Posterior vena cava (tissue), 2 donors: Measurements from ENCODE around the gene POLR2I. TPM values are rescaled to one million over a fixed set of nuclear protein-coding genes. Genes with fewer than 3 reads are reported as not detected.
"Not testable (repeated sequence)": the region's sequence is repeated elsewhere in the genome, so short reads cannot be mapped to it uniquely, and the experiment has no call there.

ENCODE experiments used
- DNase-seq: peaks from one replicate; pipeline ENCODE4 v3.0.0-alpha.2; 2020; ENCODE audit warnings: low spot score
- intact Hi-C, 2 donors: fragments of 100-400 bp; cut with DNase I; formaldehyde crosslinking; loops; one replicate each; pipeline versions ENCODE4 v1.14.1 to v1.14.2; 2022 to 2023
- total RNA-seq, 2 donors: library from RNA; stranded (reverse); fragmentation: NEBNext Ultra II Directional; extraction: Animal tissue kit (Norgen Biotek cat#: 25700); gene quantifications; one replicate each; pipeline ENCODE4 v1.2.1, GENCODE V29; 2021
- donor health status: DM: yes; HTN: yes; CAD: no.
- donor health status: DM: yes; HTN: yes; CAD: no.

Gene POLR2I
- total RNA-seq, 2 donors from 2014 or later: 43.9 to 47.6 TPM

DNA sequence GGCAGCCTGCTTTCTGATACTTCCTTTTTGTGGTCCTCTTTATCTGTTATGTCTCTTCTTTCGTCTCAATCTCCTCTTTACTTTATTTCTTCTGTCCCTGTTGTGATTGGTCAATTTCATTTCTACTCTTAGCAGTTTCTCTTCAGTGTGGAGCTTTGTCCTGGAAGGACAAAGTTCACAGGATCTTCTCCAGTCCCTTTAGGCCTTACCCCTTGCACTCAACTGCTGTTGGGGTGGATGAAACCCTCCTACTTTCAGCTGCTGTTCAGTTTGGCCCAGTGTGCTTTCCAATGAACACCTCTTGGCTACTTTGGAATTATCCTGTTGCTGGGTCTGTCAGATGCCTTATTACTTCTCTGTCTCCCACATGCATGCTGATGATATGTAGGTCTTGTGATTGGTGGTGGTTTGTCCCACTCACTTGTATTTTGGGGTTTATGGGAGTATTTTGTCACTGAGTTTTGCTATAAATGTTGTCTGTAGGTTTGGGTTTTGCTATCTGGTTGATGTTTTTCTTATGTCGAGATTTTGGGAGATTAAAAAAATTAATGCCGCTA, 35.2 kb downstream of the POLR2I start:
- intact Hi-C loops: no loop called here
- DNase-seq: no peak

GRCh38 chr19:36073121-36073876, 41.4 kb downstream of the POLR2I start:
- intact Hi-C loops: no loop called here
- no peak for DNase-seq

GRCh38 chr19:36072081-36072480, 42.6 kb downstream of the POLR2I start:
- DNase-seq: no peak
- intact Hi-C loops: no loop called here

DNA sequence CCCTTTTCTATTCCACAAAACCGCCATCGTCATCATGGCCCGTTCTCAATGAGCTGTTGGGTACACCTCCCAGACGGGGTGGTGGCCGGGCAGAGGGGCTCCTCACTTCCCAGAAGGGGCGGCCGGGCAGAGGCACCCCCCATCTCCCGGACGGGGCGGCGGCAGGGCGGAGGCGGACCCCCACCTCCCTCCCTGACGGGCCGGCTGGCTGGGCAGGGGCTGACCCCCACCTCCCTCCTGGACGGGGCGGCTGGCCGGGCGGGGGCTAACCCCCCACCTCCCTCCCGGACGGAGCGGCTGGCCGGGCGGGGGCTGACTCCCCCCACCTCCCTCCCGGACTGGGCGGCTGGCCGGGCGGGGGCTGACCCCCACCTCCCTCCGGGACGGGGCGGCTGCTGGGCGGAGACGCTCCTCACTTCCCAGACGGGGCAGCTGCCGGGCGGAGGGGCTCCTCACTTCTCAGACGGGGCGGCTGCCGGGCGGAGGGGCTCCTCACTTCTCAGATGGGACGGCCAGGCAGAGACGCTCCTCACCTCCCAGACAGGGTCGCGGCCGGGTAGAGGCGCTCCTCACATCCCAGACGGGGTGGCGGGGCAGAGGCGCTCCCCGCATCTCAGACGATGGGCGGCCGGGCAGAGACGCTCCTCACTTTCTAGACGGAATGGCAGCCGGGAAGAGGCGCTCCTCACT, 45.7 kb downstream of the POLR2I start:
- intact Hi-C loops: not testable (repeated sequence)

DNA sequence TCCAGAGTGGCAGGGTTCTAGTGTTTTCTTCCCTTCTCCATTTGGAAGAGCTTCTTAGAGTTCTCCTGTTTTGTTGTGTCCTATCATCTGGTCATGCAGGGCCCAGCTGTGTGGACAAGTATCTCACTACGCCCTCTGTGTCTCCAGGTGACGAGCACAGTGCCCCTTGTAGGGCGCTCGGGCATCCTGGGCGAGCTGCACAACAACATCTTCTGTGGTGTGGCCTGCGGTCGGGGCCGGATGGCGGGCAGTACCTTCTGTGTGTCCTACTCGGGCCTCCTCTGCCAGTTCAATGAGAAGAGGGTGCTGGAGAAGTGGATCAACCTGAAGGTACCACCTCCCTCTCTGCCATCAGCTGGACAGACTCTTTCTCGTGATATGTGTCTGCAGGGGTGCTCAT, 47.0 kb downstream of the POLR2I start:
- intact Hi-C loops: no loop called here
- no peak for DNase-seq

More for the DNA sequence above, 45.7 kb downstream of the POLR2I start:
- not testable (repeated sequence) for DNase-seq

DNA sequence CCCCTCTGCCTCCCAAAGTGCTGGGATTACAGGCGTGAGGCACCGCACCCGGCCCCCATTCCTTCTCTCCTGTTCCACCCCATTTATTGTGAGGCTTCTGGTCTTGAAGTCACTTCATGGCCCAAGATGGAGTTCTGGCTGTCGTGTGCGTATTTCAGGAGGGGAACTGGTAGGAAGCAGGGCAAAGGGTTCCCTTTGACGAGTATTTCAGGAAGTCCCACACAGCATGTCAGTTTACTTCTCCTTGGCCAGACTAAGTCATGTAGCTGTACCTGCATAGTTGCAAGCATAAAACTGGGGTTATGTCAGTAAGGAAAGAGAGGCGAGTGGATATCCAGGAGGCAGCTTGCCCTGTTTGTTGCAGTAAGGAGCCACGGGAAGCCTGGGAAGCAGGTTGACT, 49.8 kb downstream of the POLR2I start:
- no peak for DNase-seq
- intact Hi-C loops: no loop called here

Other genes starting within 250 kb of the POLR2I start
- 1 to 10 TPM; 3.9 to 7.3 TPM for gene APLP1, start 246.3 kb downstream of the POLR2I start, total RNA-seq
- 10 to 100 TPM in 1 of 2 donors, 1 to 10 TPM in 1; 7.9 to 10.3 TPM for gene NFKBID, start 214.3 kb downstream of the POLR2I start, total RNA-seq
- gene HCST, start 212.3 kb downstream of the POLR2I start, total RNA-seq: 10 to 100 TPM; 12.4 to 13.4 TPM
- gene TYROBP, start 206.6 kb downstream of the POLR2I start, total RNA-seq: 10 to 100 TPM; 58.8 to 96.5 TPM
- 10 to 100 TPM; 13.3 to 14.2 TPM for gene LRFN3, start 178.5 kb downstream of the POLR2I start, total RNA-seq
- gene SDHAF1, start 119.7 kb downstream of the POLR2I start, total RNA-seq: 10 to 100 TPM; 11.2 to 13.3 TPM
- gene SYNE4, start 106.1 kb downstream of the POLR2I start, total RNA-seq: under 1 TPM; 0.24 to 0.93 TPM
- 10 to 100 TPM; 10.8 to 14.4 TPM for gene ALKBH6, start 100.7 kb downstream of the POLR2I start, total RNA-seq
- 10 to 100 TPM; 30.4 to 32.0 TPM for gene CLIP3, start 82.0 kb downstream of the POLR2I start, total RNA-seq
- 1 to 10 TPM; 2.9 to 3.7 TPM for gene THAP8, start 60.6 kb downstream of the POLR2I start, total RNA-seq
- gene WDR62, start 60.0 kb downstream of the POLR2I start, total RNA-seq: under 1 TPM; 0.37 to 0.71 TPM
- not detected for gene OVOL3, start 3.7 kb downstream of the POLR2I start, total RNA-seq
- gene TBCB, start 593 bp upstream of the POLR2I start, total RNA-seq: 100 to 1,000 TPM; 133 to 141 TPM
- 100 to 1,000 TPM; 586 to 597 TPM for gene CAPNS1, start 25.2 kb upstream of the POLR2I start, total RNA-seq
- gene COX7A1, start 37.6 kb upstream of the POLR2I start, total RNA-seq: 100 to 1,000 TPM; 232 to 242 TPM
- gene ZNF565, start 99.8 kb upstream of the POLR2I start, total RNA-seq: 1 to 10 TPM; 5.2 to 5.3 TPM
- gene ZNF146, start 100.2 kb upstream of the POLR2I start, total RNA-seq: 10 to 100 TPM; 40.2 to 41.7 TPM